Gastrocnemius medialis (tissue), 4 donors: ENCODE data around the gene DIP2C. TPM values are rescaled to one million over a fixed set of nuclear protein-coding genes. Genes with fewer than 3 reads are reported as not detected.
A peak's percentile ranks its signal among the peaks of the same experiment; 100 is the strongest.
"Not testable (repeated sequence)": the region's sequence is repeated elsewhere in the genome, so short reads cannot be mapped to it uniquely, and the experiment has no call there.

Source experiments
- ATAC-seq, 2 donors: fragments of 150-250 bp; one replicate each; pipeline ENCODE4 v1.9.1; 2016
- DNase-seq, 2 donors: peaks; one replicate each; pipeline ENCODE4 v3.0.0-alpha.2; 2019
- H3K27ac ChIP-seq, 4 donors: fragments of 200-600 bp; sonication (generic); 1 replicate in 1 of 4; 2 replicates in 3 of 4; pipeline ENCODE4 v1.5.1; 2016 to 2018; ENCODE audit warnings: mild to moderate bottlenecking in 2 of 4, moderate library complexity in 1 of 4
- H3K27me3 ChIP-seq, 3 donors: fragments of 200-600 bp; sonication (generic) in 2 of 3; 1 replicate in 1 of 3; 2 replicates in 2 of 3; pipeline versions ENCODE4 v1.5.1 to v1.6.0; 2016 to 2019; ENCODE audit warnings: mild to moderate bottlenecking in 1 of 3, moderate library complexity in 1 of 3
- H3K36me3 ChIP-seq, 2 donors: fragments of 200-600 bp; sonication (generic) in 1 of 2; one replicate each; pipeline ENCODE4 v1.5.1; 2017 to 2018
- H3K4me1 ChIP-seq, 2 donors: fragments of 200-600 bp; sonication (generic) in 1 of 2; one replicate each; pipeline ENCODE4 v1.5.1; 2016 to 2017; ENCODE audit warnings: mild to moderate bottlenecking in 2 of 2
- H3K4me3 ChIP-seq, 4 donors: fragments of 200-600 bp; sonication (generic) in 3 of 4; 1 replicate in 1 of 4; 2 replicates in 3 of 4; pipeline ENCODE4 v1.5.1; 2016 to 2019; ENCODE audit warnings: mild to moderate bottlenecking in 2 of 4
- H3K9me3 ChIP-seq, 3 donors: fragments of 200-600 bp; sonication (generic) in 2 of 3; 1 replicate in 1 of 3; 2 replicates in 2 of 3; pipeline ENCODE4 v1.5.1; 2016 to 2019
- CTCF ChIP-seq, 5 experiments: fragments of 450-650 bp in 3 of 5; fragments of 200-600 bp in 2 of 5; sonication (generic) in 2 of 5; IDR thresholded peaks in 4 of 5; conservative IDR thresholded peaks in 1 of 5; 1 replicate in 4 of 5; 2 replicates in 1 of 5; pipeline ENCODE4 v1.5.1; 2016 to 2019; ENCODE audit warnings: antibody characterized with exemption in 5 of 5, mild to moderate bottlenecking in 3 of 5, moderate library complexity in 3 of 5
- POLR2A ChIP-seq, 2 donors: fragments of 450-650 bp; IDR thresholded peaks; one replicate each; pipeline ENCODE4 v1.6.1; 2017; ENCODE audit warnings: antibody characterized with exemption in 2 of 2, mild to moderate bottlenecking in 2 of 2, moderate library complexity in 2 of 2
- in situ Hi-C, 4 donors: fragments of 200-750 bp; cut with MboI; loops; one replicate each; pipeline versions ENCODE4 v1.15.0 to v1.8.0; 2017; ENCODE audit warnings: low sequenced_read_pairs in 4 of 4
- intact Hi-C: fragments of 100-400 bp; cut with DNase I; formaldehyde crosslinking; loops from one replicate; pipeline ENCODE4 v1.15.1; 2023; ENCODE audit warnings: low total_unique reads
- total RNA-seq, 4 donors: library from RNA; depleted of rRNA; stranded (reverse); fragments of >200 nt; gene quantifications; one replicate each; pipeline versions ENCODE4 v1.1.0 to v1.2.3, GENCODE V29; 2016

DIP2C gene
- total RNA-seq, 4 donors from 2014 or later, result 19.1 to 60.0 (median 30.2) TPM

- H3K4me3 ChIP-seq, result peak overlapping the region in 1 of 4 donors; percentile 21
- H3K36me3 ChIP-seq, result no peaks in the 10 kb centered on the region
- no peak for TF ChIP-seq CTCF (IDR thresholded peaks at IDR 0.05 in 4 of 5, conservative IDR thresholded peaks at IDR 0.05 in 1 of 5)
- peak in 1 of 2 donors; percentile 19 for TF ChIP-seq POLR2A (IDR thresholded peaks at IDR 0.05)
- in situ Hi-C loops (loop anchor here in 3 of 4 donors (10.0 to 25.0 kb wide), 2 partner anchors 65 to 168 kb away; no protein-coding TSS in a partner anchor), intact Hi-C loops (loop anchor here (2.0 to 10.0 kb wide), 3 partner anchors 19 to 365 kb away; partner anchors contain the start of gene IDI1)
- peak overlapping the region; percentile 82 to 88 (median 82) for H3K27ac ChIP-seq
- peaks cover 66 to 67% of the 10 kb centered on the region in 2 donors for H3K4me1 ChIP-seq
- peak; percentile 89 for DNase-seq
- ATAC-seq, result peak; percentile 84 to 86
- no peaks in the 10 kb centered on the region for H3K27me3 ChIP-seq
- no peaks in the 10 kb centered on the region for H3K9me3 ChIP-seq
Observed at GRCh38 chr10:680146-680545, 9.3 kb downstream of the DIP2C start.

- TF ChIP-seq POLR2A (IDR thresholded peaks at IDR 0.05) (no peak), CTCF (IDR thresholded peaks at IDR 0.05 in 4 of 5, conservative IDR thresholded peaks at IDR 0.05 in 1 of 5) (no peak)
- Histone ChIP-seq H3K4me1 (peaks cover 62 to 63% of the 10 kb centered on the region in 2 donors), H3K27ac (peak overlapping the region; percentile 82 to 88 (median 82)), H3K4me3 (no peak overlapping the region), H3K27me3 (no peaks in the 10 kb centered on the region), H3K36me3 (no peaks in the 10 kb centered on the region), H3K9me3 (no peaks in the 10 kb centered on the region)
- DNase-seq (no peak), ATAC-seq (no peak)
- intact Hi-C loops, result no loop called here
- in situ Hi-C loops, result loop anchor here in 3 of 4 donors (25.0 kb wide), 1 partner anchor 167 kb away; no protein-coding TSS in a partner anchor
Observed at GRCh38 chr10:679556-679955, 9.9 kb downstream of the DIP2C start.

- not testable (repeated sequence) for ATAC-seq
- in situ Hi-C loops, result loop anchor here in 3 of 4 donors (25.0 kb wide), 1 partner anchor 166 kb away; no protein-coding TSS in a partner anchor
Observed at GRCh38 chr10:678662-679005, 10.8 kb downstream of the DIP2C start.

GRCh38 chr10:677750-678661 is 11.5 kb downstream of the DIP2C start:
- Histone ChIP-seq H3K4me1 (peaks cover 57% of the 10 kb centered on the region in 2 donors), H3K27me3 (no peaks in the 10 kb centered on the region), H3K4me3 (no peak overlapping the region), H3K9me3 (no peaks in the 10 kb centered on the region), H3K36me3 (no peaks in the 10 kb centered on the region), H3K27ac (peak overlapping the region; percentile 11 to 59 (median 50))
- TF ChIP-seq CTCF (IDR thresholded peaks at IDR 0.05 in 4 of 5, conservative IDR thresholded peaks at IDR 0.05 in 1 of 5), result no peak
- TF ChIP-seq POLR2A (IDR thresholded peaks at IDR 0.05), result no peak
- in situ Hi-C loops (loop anchor here in 3 of 4 donors (25.0 kb wide), 1 partner anchor 166 kb away; no protein-coding TSS in a partner anchor), intact Hi-C loops (no loop called here)
- no peak for DNase-seq
- ATAC-seq, result no peak

More at GRCh38 chr10:678662-679005, 10.8 kb downstream of the DIP2C start:
- H3K9me3 ChIP-seq, H3K4me3 ChIP-seq, H3K36me3 ChIP-seq, DNase-seq, intact Hi-C loops, H3K27me3 ChIP-seq: not testable (repeated sequence)
- H3K27ac ChIP-seq, result peak overlapping the region in 1 of 4 donors; percentile 58
- H3K4me1 ChIP-seq, result peaks cover 57% of the 10 kb centered on the region in 2 donors

- Histone ChIP-seq H3K4me1 (peaks cover 49% of the 10 kb centered on the region in 2 donors), H3K9me3 (no peaks in the 10 kb centered on the region), H3K27ac (peak overlapping the region in 3 of 4 donors; percentile 43 to 59 (median 58)), H3K27me3 (no peaks in the 10 kb centered on the region), H3K4me3 (no peak overlapping the region), H3K36me3 (no peaks in the 10 kb centered on the region)
- DNase-seq (no peak), ATAC-seq (no peak)
- intact Hi-C loops, result no loop called here
- no peak for TF ChIP-seq POLR2A (IDR thresholded peaks at IDR 0.05)
- in situ Hi-C loops, result loop anchor here in 3 of 4 donors (25.0 kb wide), 1 partner anchor 165 kb away; no protein-coding TSS in a partner anchor
Observed at GRCh38 chr10:677038-677437, 12.4 kb downstream of the DIP2C start.
